GM21737 (cell line): ENCODE measurements around the gene ZSCAN22.
"Not testable (repeated sequence)": the region's sequence is repeated elsewhere in the genome, so short reads cannot be mapped to it uniquely, and the experiment has no call there.

Experiments used
- ATAC-seq: cut with Tn5 transposase; IDR thresholded peaks from one replicate; pipeline ENCODE4 v1.9.1; 2021; ENCODE audit warnings: mild to moderate bottlenecking, moderate library complexity; ENCODE audit not compliant: unreplicated experiment

Gene ZSCAN22

DNA sequence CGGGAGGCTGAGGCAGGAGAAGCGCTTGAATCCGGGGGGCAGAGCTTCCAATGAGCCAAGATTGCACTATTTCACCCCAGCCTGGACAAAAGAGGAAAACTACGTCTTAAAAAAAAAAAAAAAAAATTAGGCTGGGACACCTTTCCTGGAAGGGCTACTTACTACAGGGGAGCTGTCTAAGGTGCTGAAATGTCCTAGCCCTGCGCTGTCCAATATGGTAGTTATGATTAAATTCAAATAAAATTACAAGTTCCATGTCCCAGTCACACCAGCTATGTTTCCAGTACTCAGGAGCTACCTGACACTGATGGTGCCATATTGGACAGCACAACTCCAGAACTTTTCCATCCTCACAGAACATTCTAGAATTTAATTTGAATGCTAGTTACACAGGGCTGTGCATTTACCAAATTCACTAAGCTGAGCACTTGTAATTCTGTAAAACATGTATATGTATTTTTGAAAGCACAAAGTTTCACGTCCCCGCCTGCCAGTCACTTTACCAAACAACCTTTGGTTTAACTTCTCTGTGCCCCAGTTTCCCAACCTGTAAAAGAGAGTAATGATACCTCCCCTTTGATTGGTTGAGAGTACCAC lies 9.2 kb upstream of the ZSCAN22 start:
- no peak for ATAC-seq

DNA sequence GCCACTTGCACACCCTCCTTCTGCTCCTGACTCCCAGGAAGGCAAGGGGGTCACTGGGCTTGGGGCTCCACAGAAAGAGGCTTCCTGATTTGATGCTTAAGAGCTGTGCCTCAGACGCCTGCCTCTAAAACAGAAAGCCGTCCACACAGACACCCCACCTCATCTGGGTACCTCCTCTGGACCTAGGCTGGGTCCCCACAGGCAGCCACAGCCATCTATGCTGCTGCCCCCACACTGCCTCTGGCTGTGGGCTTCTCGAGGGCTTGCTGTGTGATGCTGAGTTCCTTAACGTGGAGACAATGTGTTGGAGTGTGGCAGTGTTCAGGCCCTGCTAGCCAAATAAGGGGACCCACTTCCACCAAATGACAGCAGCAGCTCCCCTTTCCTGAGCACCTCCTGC lies 8.5 kb upstream of the ZSCAN22 start:
- ATAC-seq, result no peak

DNA sequence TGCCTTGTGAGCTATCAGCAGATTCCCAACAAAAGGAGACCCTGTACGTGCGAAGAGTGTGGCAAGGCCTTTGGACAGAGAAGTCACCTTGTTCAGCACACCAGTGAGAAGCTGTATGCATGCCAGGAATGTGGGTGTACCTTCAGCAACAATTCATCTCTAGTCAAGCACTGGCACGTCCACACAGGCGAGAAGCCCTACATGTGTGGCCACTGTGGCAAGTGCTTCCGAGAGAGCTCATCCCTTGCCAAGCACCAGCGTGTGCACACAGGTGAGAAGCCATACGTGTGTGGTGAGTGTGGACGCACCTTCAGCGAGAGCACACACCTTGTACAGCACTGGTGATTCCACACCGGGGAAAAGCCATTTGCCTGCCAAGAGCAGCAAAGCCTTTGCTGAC lies 7.6 kb upstream of the ZSCAN22 start:
- ATAC-seq, result no peak

DNA sequence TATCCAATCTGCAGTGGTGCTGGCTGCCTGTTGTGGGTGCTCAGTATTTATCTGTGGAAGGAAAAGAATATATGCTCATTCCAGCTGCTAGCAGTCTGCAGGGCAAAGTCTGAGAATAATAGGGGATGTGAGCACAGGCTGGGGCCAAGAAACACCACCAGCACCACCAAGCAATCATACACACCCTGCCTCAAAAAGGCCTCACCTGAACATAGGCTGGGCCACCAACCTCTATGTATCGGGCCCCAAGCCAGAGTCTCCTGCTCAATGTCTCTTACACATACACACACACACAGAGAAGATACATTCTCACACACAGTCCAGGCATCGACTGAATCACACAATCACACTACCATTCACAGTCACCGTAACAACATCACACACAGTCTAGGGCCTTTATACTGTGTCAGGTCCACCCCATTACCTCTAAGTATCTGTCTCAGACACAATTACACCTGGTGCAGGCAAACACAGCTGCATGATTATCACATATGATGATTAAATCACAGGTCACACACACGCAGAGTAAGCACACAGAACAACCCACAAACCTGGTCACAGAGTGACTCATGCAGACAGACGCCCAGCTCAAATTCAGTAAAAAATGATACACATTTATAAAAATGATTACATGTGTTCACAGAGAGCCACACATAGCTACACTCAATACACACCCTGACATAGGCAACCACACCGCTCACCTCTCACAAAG lies 1.3 kb upstream of the ZSCAN22 start:
- no peak for ATAC-seq

DNA sequence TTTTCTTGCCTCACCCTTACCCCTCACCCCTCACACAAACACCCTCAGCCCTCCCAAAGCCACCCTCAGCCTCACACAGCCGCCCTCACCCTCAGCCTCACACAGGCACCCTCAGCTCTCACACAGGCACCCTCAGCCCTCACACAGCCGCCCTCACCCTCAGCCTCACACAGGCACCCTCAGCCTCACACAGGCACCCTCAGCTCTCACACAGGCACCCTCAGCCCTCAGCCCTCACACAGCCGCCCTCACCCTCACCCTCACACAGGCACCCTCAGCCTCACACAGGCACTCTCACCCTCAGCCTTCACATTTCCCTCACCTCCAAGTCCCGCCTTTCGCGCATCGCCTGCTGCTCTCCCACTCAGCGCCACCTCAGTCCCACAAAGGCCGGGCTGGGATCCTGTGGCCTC lies 287 bp upstream of the ZSCAN22 start:
- ATAC-seq, result no peak

DNA sequence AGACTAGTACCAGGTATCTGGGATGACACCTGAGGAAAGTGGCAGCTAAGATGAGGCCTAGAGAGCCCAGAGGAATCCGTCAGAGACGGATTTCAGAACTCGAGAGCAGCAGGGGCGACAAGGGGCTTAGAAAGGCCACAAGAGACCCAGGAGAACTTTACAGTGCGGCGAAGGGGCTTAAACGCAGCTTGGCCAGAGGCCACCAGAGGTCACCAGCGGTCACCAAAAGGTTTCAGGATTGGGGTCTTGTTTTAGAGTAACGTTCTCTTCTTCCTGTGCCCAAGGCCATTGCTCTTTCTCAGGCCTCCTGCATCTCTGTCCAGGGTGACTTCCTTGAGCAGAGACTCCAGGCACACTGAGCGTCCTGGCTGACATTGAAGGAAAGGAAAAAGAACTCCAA lies 2.2 kb downstream of the ZSCAN22 start:
- ATAC-seq, result no peak

DNA sequence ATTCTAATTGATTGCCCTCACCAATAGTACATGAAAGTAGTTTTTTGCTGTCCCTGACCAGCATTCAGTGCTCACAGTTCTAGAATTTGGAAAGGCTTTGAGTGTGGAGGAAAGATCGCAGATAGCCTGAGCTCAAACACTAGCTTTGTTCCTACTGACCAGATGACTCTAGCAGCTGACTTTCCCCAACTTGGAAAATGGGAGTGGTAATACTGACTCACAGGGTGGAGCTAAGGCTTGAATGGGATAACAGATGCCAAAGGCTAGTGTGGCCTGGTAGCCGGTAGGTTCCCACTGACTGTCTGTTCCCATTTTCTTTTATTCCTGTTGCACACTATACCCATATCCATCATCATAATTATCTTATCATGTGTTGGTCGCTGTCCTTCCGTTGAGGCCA lies 3.7 kb downstream of the ZSCAN22 start:
- no peak for ATAC-seq

DNA sequence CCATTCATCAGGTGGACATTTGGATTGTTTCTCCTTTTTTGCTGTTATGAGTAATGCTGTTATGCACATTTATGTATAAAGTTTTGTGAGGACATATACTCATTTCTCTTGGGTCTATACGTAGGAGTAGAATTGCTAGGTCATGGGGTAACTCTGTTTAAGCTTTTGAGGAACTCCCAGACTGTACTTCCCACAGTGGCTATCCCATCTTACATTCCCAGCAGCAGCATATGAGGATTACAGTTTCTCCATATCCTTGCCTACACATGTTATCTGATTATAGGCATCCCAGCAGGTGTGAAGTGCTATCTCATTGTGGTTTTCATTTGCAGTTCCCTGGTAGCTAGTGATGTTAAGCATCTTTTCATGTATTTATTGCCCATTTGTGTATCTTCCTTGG lies 5.9 kb downstream of the ZSCAN22 start:
- no peak for ATAC-seq

DNA sequence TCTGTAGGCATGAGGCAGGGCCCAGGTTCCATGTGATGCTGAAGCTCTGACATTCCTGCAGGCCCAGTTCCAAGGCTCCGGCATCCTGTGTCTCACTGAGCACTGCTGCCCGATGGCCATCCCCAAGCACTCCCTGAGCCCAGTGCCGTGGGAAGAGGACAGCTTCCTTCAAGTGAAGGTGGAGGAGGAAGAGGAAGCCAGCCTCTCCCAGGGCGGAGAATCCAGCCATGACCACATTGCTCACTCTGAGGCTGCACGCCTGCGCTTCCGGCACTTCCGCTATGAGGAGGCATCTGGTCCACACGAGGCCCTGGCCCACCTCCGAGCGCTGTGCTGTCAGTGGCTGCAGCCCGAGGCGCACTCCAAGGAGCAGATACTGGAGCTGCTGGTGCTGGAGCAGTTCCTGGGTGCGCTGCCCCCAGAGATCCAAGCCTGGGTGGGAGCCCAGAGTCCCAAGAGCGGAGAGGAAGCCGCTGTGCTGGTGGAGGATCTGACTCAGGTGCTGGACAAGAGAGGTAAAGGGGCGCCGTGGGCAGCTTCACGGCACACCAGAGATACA lies 8.0 kb downstream of the ZSCAN22 start:
- ATAC-seq, result no peak

DNA sequence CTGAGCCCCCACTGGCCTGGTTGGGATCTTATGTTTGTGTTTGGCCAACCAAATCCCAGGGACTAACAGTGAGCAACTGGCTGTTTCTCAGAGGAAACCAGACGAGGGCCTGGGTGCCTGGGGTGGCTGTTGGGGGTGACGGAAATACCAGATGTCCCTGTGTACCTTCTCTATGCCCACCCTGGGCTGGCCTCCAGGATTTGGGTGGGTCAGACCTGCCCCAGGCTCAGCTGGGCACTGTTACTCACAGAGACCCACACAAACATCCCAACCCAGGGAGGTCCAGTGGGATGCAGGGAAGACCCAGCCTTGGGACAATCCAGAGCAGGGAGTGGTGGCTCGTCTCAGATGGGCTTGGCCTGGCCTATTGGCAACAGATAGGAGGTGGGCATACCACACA lies 8.8 kb downstream of the ZSCAN22 start:
- no peak for ATAC-seq

DNA sequence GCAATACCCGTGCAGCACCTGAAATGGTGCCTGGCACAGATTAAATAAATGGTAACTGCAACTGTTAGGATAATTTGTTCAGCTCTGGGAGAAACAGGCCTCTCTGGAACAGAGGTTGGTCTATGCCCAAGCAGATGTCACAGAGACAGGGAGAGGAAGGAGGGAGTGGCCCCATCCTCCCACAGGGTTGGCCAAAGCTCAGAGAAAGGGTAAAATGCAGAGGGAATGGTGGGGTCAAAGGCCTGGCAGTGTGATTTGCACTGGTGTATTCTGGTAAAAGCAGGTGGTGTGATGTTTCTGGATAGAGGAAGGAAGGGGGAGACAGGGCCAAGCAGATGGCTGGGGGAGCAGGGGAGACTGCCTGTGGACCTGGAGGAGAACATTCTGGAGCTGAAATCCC lies 9.4 kb downstream of the ZSCAN22 start:
- no peak for ATAC-seq

DNA sequence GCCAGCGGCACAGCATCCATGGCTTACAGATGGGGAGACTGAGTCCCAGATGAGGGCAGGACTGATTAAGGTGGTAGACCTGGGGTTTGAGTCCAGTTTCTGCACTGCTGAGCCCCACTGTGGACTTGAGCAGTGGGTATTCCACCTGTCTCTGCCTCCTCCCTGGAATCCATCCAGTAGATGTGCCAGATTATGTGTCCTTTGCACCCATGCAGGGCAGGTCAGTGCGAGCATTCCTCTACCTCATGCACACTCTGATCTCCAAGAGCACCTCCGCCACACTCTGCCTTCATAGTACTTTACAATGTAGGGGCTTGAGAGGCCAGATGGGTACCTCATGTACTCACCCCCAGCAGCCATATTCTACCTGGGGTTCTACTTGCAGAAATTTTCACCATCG lies 10.0 kb downstream of the ZSCAN22 start:
- ATAC-seq, result no peak

DNA sequence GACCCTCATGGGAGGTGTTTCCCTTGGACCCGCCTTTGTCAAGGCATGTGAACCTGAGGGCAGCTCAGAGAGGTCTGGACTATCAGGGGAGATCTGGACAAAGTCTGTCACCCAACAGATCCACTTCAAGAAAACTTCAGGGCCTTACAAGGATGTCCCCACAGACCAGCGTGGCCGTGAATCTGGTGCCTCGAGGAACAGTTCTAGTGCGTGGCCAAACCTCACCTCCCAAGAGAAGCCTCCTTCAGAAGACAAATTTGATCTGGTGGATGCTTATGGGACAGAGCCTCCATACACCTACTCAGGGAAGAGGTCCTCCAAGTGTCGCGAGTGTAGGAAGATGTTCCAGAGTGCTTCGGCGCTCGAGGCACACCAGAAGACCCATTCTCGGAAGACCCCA lies 11.5 kb downstream of the ZSCAN22 start:
- no peak for ATAC-seq

DNA sequence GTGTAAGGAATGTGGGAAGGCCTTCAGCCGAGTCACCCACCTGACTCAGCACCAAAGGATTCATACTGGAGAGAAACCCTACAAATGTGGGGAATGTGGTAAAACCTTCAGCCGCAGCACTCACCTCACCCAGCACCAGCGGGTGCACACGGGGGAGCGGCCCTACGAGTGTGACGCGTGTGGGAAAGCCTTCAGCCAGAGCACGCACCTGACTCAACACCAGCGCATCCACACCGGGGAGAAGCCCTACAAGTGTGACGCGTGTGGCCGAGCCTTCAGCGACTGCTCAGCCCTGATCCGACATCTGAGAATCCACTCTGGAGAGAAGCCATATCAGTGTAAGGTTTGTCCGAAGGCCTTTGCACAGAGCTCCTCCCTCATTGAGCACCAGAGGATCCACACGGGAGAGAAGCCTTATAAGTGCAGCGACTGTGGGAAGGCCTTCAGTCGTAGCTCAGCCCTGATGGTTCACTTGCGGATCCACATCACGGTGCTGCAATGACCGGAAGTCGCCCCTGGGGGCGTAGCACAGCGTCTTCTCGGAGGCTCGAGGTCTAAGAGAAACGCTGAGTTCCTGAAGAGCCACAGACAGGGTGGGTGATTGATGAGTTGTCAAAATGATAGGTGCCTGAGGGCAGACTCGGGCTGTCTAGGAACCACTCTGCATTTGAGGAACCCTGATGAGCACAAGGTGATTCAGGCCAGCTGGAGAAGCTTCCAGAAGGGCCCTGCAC lies 12.2 kb downstream of the ZSCAN22 start:
- no peak for ATAC-seq

DNA sequence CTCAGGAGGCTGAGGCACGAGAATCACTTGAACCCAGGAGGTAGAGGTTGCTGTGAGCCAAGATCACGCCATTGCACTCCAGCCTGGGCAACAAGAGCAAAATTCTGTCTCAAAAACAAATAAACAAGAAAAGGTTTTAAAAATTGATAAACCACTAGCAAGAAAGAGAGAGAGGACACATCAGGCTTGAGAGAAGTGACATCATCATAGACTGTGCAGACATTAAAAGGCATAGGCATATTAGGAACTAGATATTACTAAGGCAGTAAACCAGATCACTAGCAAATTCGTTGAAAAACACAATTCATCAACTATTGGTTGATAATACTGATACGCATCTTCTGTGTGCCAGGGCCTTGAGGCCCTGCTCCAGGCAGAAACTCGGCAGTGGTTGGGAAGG lies 18.8 kb downstream of the ZSCAN22 start:
- ATAC-seq, result no peak

DNA sequence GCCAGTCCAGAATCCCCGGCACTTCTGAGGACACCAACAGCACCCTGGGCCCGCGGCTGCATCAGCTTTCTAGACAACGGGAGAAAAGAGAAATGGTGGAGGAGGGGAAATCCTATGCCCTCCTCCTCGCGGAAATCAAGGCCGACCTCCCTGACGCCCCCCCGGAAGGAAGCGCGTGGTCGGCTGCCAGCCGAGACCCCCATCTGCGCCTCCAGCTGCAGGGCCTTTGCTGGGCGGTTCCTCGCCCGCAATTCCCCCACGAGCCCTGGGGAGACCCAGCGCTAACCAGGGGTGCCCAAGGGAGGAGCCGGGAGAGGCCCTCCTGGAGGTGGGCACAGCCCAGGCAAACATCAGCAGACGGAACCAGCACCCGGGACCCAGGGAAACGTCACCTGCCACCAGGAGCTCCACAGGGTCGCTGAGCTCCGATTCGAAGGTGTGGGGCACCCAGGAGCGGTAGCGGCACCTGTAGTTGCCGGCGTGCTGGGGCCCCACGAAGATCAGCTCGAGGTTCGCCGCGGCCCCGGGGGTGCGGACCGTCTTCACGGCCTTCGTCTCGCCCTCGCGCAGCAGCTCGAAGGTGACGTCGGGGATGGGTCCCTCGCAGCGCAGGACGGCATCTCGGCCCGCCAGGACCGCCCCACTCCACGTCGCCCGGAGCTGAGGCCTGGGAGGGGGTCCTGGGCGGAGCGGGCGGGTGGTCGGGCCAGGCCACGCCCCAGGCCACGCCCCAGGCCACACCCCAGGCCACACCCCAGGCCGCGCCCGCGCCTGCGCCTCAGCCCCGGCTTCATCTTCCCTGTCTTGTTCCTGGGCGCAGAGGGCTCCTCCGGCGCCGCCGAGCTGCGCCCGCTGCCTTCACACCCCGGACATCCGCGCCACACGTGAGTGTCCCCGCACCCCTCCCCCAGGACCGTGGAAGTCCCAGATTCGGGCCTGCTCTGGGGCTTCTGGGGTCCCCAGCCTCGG lies 20.5 kb downstream of the ZSCAN22 start:
- ATAC-seq, result peak; percentile 82

DNA sequence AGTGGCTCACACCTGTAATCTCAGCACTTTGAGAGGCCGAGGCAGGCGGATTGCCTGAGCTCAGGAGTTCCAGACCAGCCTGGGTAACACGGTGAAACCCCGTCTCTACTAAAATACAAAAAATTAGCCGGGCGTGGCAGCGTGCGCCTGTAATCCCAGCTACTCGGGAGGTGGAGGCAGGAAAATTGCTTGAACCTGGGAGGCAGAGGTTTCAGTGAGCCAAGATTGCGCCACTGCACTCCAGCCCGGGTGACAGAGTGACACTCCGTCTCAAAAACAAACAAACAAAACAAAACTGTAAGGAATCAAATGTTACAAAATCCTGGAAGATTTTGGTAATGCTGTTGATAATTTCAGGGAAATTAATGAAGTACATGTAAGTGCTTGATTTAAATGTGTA lies 21.3 kb downstream of the ZSCAN22 start:
- ATAC-seq, result not testable (repeated sequence)

DNA sequence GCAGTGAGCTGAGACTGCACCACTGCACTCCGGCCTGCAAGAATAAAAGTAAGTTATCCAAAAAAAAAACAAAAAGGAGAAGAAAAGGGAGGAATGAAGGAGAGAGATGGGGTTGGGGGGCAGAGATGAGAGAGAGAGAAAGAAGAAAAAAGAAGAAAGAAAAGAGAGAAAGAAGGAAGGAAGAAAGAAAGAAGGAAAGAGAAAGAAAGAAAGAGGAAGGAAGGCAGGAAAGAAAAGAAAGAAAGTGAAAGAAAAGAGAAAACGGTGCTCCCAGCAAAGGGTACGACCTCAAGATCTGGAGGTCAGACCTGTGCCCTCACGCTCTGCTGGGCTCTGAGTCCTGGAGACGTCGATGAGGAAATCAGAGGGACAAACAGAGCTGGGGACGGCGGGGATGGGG lies 22.8 kb downstream of the ZSCAN22 start:
- ATAC-seq, result no peak

DNA sequence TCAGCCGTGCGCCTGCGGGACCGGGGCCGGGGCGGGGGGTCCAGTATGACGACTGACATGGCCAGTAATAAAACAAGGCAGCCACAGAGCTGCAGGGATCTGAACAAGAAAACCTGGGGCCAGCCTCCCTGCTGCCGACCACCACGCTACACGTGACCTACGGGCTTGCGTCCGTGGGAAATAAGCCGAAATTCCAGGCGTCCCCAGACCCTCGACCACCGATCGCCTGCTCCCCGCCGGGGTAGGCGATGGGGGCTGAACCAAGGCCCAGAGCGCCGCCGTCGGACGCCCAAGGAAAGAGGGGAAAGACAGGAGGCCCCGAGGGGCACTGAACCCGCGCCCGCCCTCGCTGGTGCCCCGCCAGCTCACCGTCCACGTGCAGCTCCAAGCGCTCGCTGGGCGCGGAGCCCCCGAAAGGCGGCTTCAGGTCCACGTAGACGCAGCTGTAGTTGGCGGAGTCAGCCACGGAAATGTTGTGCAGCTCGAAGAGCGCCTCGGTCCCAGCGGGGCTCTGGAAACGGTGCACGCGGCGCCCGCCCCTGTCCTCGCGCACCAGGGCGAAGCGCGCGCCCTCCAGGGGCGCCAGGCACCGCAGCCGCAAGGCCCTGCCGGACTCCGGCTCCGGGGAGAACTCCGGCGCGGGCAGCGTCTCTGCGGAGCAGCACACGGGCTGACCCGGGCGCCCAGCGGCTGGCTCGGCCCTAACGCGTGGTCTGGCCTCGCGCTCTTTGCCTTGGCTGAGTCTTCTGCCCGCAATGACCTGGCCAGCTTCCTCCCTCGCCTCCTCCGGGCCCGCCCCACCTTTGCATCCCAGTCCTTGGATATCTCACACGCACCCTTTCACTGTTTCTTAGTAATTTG lies 23.4 kb downstream of the ZSCAN22 start:
- no peak for ATAC-seq
